GM19025 (cell line): ENCODE measurements around the gene HARBI1.

Source experiments
- ATAC-seq: cut with Tn5 transposase; IDR thresholded peaks from one replicate; pipeline ENCODE4 v1.9.1; 2021; ENCODE audit warnings: mild to moderate bottlenecking, low read depth, moderate library complexity; ENCODE audit not compliant: unreplicated experiment

HARBI1 gene

GRCh38 chr11:46617134-46617971 lies at the start of gene HARBI1, which contains the start of gene ATG13:
HARBI1 (minus strand) TSS chr11:46617227; CDS start chr11:46616237, 990 bp downstream.
ATG13 (plus strand) TSS chr11:46617553; CDS start chr11:46644292, 26,739 bp downstream.
- ATAC-seq, result peak; percentile 95

GRCh38 chr11:46666516-46666915 lies 49.5 kb upstream of the HARBI1 start:
- ATAC-seq, result no peak

- ATAC-seq, result no peak
These were observed 48.3 kb upstream of the HARBI1 start for GRCh38 chr11:46665356-46665755.

- ATAC-seq, result no peak
These were observed 47.6 kb upstream of the HARBI1 start for GRCh38 chr11:46664612-46665011.

- no peak for ATAC-seq
These were observed 46.4 kb upstream of the HARBI1 start for GRCh38 chr11:46663277-46663940.

GRCh38 chr11:46662366-46662765 lies 45.3 kb upstream of the HARBI1 start:
- ATAC-seq, result no peak

GRCh38 chr11:46661836-46662235 lies 44.8 kb upstream of the HARBI1 start:
- ATAC-seq, result no peak

- no peak for ATAC-seq
These were observed 42.9 kb upstream of the HARBI1 start for GRCh38 chr11:46659908-46660307.

- no peak for ATAC-seq
These were observed 41.2 kb upstream of the HARBI1 start for GRCh38 chr11:46658259-46658658.

GRCh38 chr11:46657186-46657585 lies 40.2 kb upstream of the HARBI1 start:
- no peak for ATAC-seq

GRCh38 chr11:46655631-46656030 lies 38.6 kb upstream of the HARBI1 start:
- ATAC-seq, result no peak

- ATAC-seq, result no peak
These were observed 32.2 kb upstream of the HARBI1 start for GRCh38 chr11:46649180-46649738.

GRCh38 chr11:46643986-46644385 lies 27.0 kb upstream of the HARBI1 start:
- ATAC-seq, result no peak

- ATAC-seq, result no peak
These were observed 26.5 kb upstream of the HARBI1 start for GRCh38 chr11:46643531-46643930.

- no peak for ATAC-seq
These were observed 25.8 kb upstream of the HARBI1 start for GRCh38 chr11:46642627-46643335.

GRCh38 chr11:46641639-46642038 lies 24.6 kb upstream of the HARBI1 start:
- ATAC-seq, result no peak

- no peak for ATAC-seq
These were observed 23.2 kb upstream of the HARBI1 start for GRCh38 chr11:46640036-46640788.

GRCh38 chr11:46639197-46639839 lies 22.3 kb upstream of the HARBI1 start:
- ATAC-seq, result no peak

GRCh38 chr11:46637546-46637945 lies 20.5 kb upstream of the HARBI1 start:
- no peak for ATAC-seq
